Measurements from ENCODE around the gene DLG2.

The DLG2 gene

GRCh38 chr11:84899740-84900139, 727.4 kb downstream of the DLG2 start:
- TF ChIP-seq CTCF (IDR thresholded peaks at IDR 0.05; ENCODE audit: low read depth, low read length, poor library complexity, severe bottlenecking) (peak; percentile 31), EZH2phosphoT487 (IDR thresholded peaks at IDR 0.05; ENCODE audit: borderline replicate concordance, low read length) (no peak)
- Histone ChIP-seq H3K4me3 (ENCODE audit: low read length) (no peak overlapping the region), H3K9me3 (ENCODE audit: control insufficient read depth, insufficient read depth, low read length) (no peaks in the 10 kb centered on the region), H3K36me3 (ENCODE audit: control insufficient read depth, low read length) (no peaks in the 10 kb centered on the region), H4K20me1 (ENCODE audit: control insufficient read depth, insufficient read depth, low read depth, low read length) (no peaks in the 10 kb centered on the region), H3F3A (ENCODE audit: control insufficient read depth, insufficient read depth) (no peaks in the 10 kb centered on the region), H3K4me1 (ENCODE audit: control insufficient read depth, low read length) (no peaks in the 10 kb centered on the region), H3K9me2 (replicated peaks; ENCODE audit: control insufficient read depth, low read length) (no peaks in the 10 kb centered on the region), H3K27ac (ENCODE audit: low read depth, low read length) (no peak overlapping the region), H3K79me2 (ENCODE audit: control insufficient read depth, low read length) (no peaks in the 10 kb centered on the region), H3K27me3 (ENCODE audit: control insufficient read depth, low read length) (no peaks in the 10 kb centered on the region), H3K4me2 (ENCODE audit: low read length) (no peak overlapping the region)

- no peaks in the 10 kb centered on the region for H3K9me2 ChIP-seq (replicated peaks; ENCODE audit: control insufficient read depth, low read length)
- H3K4me1 ChIP-seq (ENCODE audit: control insufficient read depth, low read length), result no peaks in the 10 kb centered on the region
Observed at GRCh38 chr11:84899134-84899533, 728.0 kb downstream of the DLG2 start.

GRCh38 chr11:84894666-84895065, 732.5 kb downstream of the DLG2 start:
- Histone ChIP-seq H3K4me1 (ENCODE audit: control insufficient read depth, low read length) (no peaks in the 10 kb centered on the region), H3K27ac (ENCODE audit: low read depth, low read length) (no peak overlapping the region), H3F3A (ENCODE audit: control insufficient read depth, insufficient read depth) (no peaks in the 10 kb centered on the region), H3K27me3 (ENCODE audit: control insufficient read depth, low read length) (no peaks in the 10 kb centered on the region), H3K4me3 (ENCODE audit: low read length) (no peak overlapping the region), H3K9me2 (replicated peaks; ENCODE audit: control insufficient read depth, low read length) (no peaks in the 10 kb centered on the region), H4K20me1 (ENCODE audit: control insufficient read depth, insufficient read depth, low read depth, low read length) (no peaks in the 10 kb centered on the region), H3K36me3 (ENCODE audit: control insufficient read depth, low read length) (no peaks in the 10 kb centered on the region), H3K4me2 (ENCODE audit: low read length) (no peak overlapping the region), H3K9me3 (ENCODE audit: control insufficient read depth, insufficient read depth, low read length) (no peaks in the 10 kb centered on the region), H3K79me2 (ENCODE audit: control insufficient read depth, low read length) (no peaks in the 10 kb centered on the region)
- TF ChIP-seq EZH2phosphoT487 (IDR thresholded peaks at IDR 0.05; ENCODE audit: borderline replicate concordance, low read length), result no peak
- no peak for TF ChIP-seq CTCF (IDR thresholded peaks at IDR 0.05; ENCODE audit: low read depth, low read length, poor library complexity, severe bottlenecking)

More at GRCh38 chr11:84899134-84899533, 728.0 kb downstream of the DLG2 start:
- Histone ChIP-seq H3K4me3 (ENCODE audit: low read length) (no peak overlapping the region), H3K9me3 (ENCODE audit: control insufficient read depth, insufficient read depth, low read length) (no peaks in the 10 kb centered on the region), H3K27me3 (ENCODE audit: control insufficient read depth, low read length) (no peaks in the 10 kb centered on the region), H3K4me2 (ENCODE audit: low read length) (no peak overlapping the region), H3F3A (ENCODE audit: control insufficient read depth, insufficient read depth) (no peaks in the 10 kb centered on the region), H3K36me3 (ENCODE audit: control insufficient read depth, low read length) (no peaks in the 10 kb centered on the region), H3K27ac (ENCODE audit: low read depth, low read length) (no peak overlapping the region), H4K20me1 (ENCODE audit: control insufficient read depth, insufficient read depth, low read depth, low read length) (no peaks in the 10 kb centered on the region), H3K79me2 (ENCODE audit: control insufficient read depth, low read length) (no peaks in the 10 kb centered on the region)
- TF ChIP-seq EZH2phosphoT487 (IDR thresholded peaks at IDR 0.05; ENCODE audit: borderline replicate concordance, low read length) (no peak), CTCF (IDR thresholded peaks at IDR 0.05; ENCODE audit: low read depth, low read length, poor library complexity, severe bottlenecking) (no peak)

GRCh38 chr11:84890676-84891075, 736.5 kb downstream of the DLG2 start:
- no peaks in the 10 kb centered on the region for H3K36me3 ChIP-seq (ENCODE audit: control insufficient read depth, low read length)
- no peaks in the 10 kb centered on the region for H4K20me1 ChIP-seq (ENCODE audit: control insufficient read depth, insufficient read depth, low read depth, low read length)
- H3K79me2 ChIP-seq (ENCODE audit: control insufficient read depth, low read length), result no peaks in the 10 kb centered on the region
- no peaks in the 10 kb centered on the region for H3K9me3 ChIP-seq (ENCODE audit: control insufficient read depth, insufficient read depth, low read length)
- peaks cover 11% of the 10 kb centered on the region for H3K4me1 ChIP-seq (ENCODE audit: control insufficient read depth, low read length)
- no peaks in the 10 kb centered on the region for H3K9me2 ChIP-seq (replicated peaks; ENCODE audit: control insufficient read depth, low read length)
- no peak overlapping the region for H3K27ac ChIP-seq (ENCODE audit: low read depth, low read length)
- no peaks in the 10 kb centered on the region for H3F3A ChIP-seq (ENCODE audit: control insufficient read depth, insufficient read depth)
- H3K27me3 ChIP-seq (ENCODE audit: control insufficient read depth, low read length), result no peaks in the 10 kb centered on the region
- no peak overlapping the region for H3K4me3 ChIP-seq (ENCODE audit: low read length)
- TF ChIP-seq EZH2phosphoT487 (IDR thresholded peaks at IDR 0.05; ENCODE audit: borderline replicate concordance, low read length), result no peak
- TF ChIP-seq CTCF (IDR thresholded peaks at IDR 0.05; ENCODE audit: low read depth, low read length, poor library complexity, severe bottlenecking), result no peak
- H3K4me2 ChIP-seq (ENCODE audit: low read length), result no peak overlapping the region

All from DOHH2 (cell line).